ENCODE results near the gene MAMLD1.

MAMLD1 gene

DNA sequence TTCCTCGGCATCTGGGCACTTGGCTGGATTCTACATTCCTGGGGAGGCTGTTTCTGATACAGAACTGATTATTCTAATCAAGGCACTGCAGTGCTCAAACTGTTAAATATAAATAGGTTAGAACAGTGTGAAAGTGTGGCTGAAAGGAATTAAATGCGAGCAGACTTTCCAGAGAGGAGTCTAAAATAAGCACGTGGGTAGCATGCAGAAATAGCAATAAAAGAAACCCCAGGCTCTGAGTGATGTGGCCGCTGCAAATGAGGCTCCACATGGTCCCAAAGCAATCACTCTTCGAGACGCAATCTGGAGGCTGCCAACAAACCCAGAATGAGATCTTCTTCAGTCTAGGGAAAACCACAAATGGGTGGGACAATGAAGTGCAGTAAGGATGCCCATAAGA, 174.7 kb downstream of the MAMLD1 start:
- no peak for DNase-seq

DNA sequence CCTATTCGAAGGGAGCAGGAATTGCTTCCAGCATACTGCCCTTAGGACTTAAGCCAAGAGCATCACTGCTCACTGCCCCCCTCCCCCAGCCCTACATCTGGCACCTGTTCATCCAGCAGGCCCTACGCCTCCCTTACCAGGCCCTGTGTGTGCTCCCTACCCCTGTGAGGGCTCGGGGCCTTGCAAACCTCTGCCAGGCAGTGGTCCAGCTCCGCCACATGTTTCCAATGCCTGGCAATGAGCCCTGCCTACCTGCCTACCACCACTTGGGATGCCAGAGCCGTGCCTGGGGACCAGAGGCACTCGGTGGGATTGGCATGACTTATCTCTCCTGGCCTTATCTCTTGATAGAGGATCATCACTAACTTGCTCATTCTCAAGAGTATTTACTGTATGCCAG, 177.8 kb downstream of the MAMLD1 start:
- no peak for DNase-seq

DNA sequence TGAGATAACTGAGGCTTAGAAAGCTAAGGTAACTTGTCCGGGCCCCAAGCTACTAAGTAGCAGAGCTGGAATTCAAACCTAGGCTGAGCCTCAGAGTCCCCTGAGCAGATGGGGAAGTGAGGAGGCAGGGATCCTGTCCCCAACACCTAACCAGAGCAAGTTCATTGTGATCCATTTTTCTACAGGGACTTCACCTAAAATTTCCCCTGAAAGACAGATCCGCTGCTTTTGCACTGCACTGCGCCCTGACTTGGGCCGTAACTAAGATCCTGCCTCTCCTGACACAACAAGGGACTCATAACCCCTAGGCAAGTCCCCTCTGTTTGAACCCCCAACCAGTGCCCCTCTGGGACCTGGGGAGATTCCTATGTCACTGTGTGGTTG, 179.7 kb downstream of the MAMLD1 start:
- no peak for DNase-seq

DNA sequence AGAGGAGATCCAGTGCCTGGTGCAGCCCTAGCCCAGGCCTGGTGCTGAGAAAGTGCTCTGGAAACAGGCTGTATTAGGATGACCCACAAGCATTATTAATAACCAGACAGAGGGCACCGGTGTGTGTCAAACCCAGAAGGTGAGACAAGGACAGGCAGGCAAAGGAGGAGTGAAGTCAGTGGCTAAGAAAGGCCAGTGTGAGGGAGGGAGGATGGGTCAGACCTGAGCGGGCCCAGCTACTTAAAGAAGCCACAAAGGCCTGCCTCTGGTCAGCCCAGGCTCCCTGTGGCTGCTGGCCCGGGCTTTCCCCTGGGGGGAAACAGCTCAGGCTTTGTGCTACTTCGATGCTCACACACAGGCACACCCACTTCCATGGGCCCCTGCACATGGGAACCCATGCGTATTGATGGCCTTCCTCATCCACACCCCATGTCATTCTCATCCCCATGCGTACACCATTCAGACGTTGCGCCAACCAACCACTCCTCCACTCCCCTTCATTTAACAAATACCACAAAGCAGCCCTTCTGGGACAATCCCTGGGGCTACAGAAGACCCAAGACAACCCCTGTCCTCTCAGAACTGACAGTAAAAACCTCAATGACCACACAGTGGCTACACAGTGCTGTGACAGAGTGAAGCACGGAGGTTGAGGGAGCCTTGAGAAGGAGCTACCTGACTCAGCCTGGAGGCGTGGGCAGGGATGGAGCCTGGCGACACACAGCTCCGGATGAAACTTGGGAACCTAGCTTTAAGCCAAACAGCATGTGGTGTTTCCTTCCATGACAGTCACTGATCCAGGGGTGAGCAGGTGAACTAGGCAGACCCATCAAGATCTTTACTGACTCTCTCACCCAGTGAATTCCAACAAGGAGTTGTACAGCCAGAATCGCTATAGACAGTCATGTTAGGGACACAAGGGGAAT, 180.4 kb downstream of the MAMLD1 start:
- DNase-seq = no peak

DNA sequence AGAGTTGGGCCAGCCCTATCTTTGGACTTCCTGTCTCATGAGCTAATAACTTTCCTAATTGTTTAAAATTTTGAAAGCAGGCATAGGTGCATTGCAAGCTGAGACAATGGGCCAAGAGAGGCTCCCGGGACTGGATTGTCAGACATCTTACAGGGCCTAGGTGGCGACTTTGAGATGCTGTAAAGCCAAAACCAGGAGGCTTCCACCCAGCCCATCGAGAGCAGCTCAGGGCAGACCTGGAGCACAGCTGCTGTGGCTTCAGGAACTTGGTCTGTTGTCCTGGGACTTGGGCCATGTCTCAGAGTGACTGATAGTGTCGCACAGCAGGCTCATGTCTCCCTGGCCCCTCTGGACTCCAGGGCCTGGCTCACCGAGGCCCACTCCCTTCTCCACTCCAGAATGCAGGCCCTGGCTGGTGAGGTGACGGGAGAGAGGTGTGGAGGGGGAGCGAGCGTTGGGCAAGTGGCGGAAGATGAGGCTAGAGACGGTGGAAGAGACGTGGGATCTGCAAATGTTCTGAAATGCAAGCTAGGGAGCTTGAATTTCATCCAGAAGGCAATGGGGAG, 181.2 kb downstream of the MAMLD1 start:
- DNase-seq = no peak

DNA sequence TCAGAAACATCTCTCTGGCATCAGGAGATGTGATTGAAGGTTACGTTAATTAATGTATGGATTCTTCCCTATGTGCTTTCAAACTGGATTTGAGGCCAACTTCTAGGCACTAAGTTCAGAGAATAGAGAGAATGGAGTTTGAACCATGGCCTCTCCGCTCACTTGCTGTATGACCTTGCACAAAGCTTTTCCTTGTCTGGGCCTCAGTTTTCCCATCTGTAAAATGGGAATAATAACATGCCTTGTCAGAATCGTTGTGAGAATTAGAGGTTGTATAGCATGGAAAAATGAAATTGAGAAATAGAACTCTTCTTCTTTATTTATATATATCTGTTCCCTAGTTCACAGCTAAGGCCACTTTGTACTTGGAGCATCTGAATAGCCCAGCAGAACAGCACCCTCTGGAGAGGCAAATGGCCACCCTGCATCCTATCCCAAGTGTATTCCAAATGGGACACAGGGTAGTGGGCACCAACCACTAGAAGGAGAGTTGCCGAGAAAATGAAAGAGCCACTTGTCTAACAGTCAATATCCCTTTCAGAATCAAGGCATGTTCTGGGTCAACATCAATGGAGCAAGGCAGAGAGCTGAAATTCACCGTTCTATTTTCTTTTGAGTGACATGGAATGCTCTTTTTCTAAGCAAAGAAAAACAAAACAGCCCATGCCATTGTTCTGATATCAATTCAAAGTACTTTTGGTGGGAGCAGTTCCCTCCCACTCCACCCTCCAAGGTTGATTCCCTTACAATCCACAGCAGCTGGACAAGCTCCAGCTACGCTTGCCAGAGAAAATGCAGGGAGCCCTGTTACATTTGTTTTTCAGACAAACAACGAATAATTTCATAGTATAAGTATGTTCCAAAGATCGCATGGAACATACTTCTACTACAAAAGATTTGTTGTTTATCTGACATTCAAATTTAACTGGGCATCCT, 182.0 kb downstream of the MAMLD1 start:
- no peak for DNase-seq

DNA sequence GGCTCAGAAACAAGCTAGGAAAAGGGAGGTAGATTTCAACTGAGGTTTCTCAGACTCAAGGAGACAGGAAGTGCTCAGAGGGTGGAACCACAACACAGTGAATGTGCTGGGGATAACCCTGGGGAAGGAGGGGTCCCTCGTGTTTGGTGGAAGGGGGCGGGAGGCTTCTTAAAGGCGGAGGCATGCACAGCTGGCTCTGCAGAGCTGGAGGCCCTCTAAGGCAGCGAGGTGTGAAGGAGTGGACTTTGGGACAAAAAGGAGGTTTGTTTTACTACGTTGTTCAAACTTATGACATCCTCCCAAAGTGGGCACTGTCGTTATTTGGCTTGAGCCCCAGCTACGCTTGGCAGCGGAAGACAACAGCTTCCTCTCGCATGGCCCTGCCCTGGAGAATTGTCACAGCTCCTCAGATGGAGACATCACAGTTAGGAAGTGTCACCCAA, 183.6 kb downstream of the MAMLD1 start:
- DNase-seq = no peak

DNA sequence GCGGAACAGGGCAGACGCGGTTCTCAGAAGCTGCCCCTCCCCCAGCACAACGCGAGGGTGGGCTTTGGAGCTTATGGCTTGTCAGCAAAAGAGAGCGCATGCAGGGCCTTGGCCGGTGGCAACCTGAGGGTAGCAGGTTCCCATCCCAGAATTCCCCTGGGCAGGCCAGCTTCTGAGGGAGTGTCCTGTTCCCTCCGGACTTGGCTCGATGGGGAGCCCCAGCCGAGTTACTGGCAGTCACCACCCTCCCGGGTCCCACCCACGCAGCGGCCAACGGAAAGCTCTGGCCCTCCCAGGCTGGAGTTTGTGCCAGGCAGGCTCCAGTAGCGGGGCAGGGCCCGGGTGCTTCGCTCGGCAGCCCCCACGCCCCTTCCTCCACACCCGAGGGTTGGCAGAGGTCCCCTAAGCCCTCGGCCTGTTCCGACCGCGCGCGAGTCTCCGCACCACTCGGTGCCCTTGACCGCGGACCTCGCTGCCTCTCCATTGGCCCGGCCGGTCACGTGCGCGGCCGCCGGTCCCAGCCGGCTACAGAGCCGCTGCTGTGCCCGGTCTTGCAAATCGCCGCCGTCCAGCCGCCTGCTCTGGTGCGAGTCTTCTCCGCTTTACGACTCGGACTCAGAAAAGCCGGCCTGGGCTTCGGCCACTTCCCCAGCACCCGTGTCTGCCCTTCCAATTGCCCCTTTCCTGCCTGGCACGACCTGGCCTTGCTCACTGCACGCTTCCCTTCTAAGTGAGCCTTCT, 184.4 kb downstream of the MAMLD1 start:
- no peak for DNase-seq

DNA sequence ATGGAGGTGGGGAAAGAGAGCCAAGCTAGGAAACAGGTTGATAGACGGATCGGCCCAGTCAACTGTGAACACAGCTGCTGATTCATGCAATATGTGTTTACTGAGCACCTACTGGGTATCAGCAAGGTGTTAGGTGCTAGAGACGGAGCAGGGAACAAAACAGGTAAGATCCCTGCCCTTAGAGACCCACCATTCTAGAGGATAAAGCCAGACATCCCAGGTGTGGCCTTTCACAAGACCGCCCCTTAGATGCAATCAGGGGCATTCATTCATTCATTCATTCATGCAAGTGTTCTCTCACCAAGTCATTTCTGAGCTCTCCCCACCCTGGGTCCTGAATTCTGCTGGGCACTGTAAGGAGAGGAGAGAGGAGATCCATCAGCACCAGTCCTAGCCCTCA, 185.1 kb downstream of the MAMLD1 start:
- DNase-seq = no peak

DNA sequence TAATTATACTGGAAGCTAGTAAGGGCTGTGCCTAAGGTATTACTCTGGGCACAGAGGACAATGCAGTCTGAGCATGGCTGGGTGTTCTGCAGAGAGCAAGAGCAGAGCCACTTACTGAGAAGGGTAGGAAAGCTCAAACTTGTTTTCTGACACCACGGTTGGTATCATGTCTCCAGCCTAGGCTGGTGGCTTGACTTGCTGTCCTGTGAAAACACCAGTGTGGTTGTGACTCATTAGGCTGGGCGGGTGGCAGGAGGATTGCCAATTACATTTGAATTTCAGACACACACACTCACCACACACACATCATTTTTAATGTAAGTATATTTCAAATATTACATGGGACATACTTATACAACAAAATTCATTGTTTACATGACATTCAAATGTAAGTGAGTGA, 185.6 kb downstream of the MAMLD1 start:
- no peak for DNase-seq

DNA sequence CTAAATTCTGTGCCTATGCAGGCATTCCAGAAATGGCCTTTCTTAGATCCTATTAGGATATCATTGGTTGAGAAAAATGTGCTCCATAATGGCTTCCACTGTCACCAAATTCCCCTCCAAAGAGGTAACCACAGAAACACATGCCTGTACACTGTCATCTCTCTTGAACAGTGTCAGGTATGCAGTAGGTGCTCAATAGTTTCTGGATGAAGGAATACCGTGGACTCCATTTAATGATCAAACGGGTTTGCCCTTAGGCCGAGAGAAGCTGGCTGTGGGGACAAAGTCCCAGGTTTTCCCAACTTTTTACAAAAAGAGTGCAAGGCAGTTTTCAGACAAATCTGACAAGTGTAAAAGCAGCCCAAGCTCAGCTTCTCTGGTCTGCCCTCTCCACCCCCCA, 188.8 kb downstream of the MAMLD1 start:
- DNase-seq = no peak

DNA sequence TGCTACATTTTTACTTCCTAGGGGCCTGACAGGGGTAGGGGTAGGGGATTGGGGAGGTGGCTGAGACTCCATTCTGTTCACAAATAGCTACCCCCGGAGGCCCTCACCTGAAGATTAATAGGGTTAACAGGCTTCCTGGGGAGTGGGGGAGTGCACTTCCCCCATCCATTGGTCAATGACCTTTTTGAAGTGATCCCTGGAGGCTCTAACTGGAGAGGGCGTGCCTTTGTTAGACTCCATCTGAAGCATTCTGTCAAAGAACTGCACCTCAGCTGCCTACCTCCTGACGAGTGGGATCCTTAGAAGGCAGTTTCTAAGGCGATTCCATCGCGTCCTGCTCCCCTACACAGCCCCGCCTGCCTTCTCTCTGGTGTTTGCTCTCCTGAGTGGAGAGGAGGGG, 195.3 kb downstream of the MAMLD1 start:
- no peak for DNase-seq

Data from NCI-H1048 (cell line).